Midbrain (tissue), 1 donor: ENCODE results near the gene ZFAND2B.
A peak's percentile ranks its signal among the peaks of the same experiment; 100 is the strongest.

Experiments used
- DNase-seq: peaks from one replicate; lab custom pipeline; 2025; lab: John Stamatoyannopoulos, UW

ZFAND2B gene, protein sequence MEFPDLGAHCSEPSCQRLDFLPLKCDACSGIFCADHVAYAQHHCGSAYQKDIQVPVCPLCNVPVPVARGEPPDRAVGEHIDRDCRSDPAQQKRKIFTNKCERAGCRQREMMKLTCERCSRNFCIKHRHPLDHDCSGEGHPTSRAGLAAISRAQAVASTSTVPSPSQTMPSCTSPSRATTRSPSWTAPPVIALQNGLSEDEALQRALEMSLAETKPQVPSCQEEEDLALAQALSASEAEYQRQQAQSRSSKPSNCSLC

DNA sequence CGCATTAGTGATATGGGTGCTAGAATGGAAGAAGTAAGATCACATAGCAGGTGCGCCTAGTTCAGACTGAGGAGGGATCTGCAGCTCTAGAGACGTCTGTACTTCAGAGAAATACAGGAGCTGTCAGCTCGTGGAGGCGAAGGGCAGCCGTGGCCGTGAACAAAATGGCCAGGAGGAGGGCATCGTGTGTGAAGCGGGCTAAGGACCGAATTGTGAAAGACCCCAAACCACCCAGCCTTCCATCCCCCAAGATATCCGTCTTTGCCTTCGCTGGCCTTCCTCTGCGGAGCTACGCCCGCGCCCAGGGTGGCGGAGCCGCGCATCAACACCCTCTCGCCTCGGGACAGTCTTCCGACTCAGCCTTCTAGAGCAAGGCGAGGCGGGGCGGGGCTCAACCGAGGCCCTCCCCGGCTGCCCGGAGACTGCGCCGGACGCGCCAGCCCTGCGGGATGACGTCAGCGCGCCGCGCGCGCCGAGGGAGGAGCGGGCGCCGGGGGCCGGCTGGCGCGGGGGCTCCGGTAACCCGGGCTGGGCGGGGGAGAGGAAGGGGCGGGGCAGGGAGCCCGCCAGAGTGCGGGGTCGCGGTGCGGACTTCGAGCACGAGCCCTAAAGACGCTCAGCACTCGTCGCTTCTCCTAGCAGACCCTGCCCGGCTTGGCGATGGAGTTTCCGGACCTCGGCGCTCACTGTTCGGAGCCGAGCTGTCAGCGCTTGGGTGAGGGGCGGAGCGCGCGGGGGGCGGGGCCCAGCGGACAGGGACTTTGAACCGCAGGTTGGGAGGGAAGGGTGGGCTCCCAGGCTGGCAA is at the start of gene ZFAND2B:
ZFAND2B (plus strand) TSS at position 455 of the 806 bp plus-strand sequence; CDS start at position 661, 206 bp downstream.
- DNase-seq: peak; percentile 95

DNA sequence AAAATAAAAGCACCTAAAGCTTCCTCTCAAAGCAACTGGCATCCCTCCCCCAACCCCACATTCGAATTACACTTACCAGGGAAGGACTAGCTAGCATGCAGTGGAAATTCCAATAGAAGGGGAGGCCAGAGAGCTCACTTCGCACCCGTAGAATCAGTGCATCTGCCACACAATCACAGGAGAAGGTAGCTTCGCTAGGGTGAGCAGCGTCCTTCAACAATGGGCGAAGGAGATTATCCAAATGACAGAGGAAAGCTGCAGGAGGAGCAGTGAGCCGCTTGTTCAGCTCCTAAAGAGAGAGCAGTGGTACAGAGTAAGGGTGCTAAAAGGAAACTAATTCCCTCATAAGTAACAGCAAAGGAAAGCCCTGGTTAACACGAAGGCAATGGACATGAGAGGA is 49.2 kb upstream of the ZFAND2B start:
- DNase-seq: no peak

DNA sequence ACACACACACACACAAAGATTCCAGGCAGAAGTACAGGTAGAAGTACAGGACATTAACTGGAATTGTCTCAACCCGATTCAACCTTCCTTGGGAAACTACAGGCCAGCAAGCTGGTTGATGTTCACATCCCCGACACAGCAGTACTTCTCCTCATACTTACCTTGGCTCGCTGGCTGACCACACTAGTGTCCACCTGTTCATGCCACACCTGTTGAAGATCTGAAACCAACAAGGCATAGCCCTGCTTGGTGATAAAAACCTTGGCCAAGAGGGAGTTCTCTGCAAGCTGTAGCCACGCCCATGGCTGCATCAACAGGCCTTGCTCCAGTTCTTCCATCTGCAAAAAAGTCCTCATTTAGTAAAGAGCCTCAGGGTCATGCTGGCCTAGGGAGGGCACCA is 48.6 kb upstream of the ZFAND2B start:
- no peak for DNase-seq

DNA sequence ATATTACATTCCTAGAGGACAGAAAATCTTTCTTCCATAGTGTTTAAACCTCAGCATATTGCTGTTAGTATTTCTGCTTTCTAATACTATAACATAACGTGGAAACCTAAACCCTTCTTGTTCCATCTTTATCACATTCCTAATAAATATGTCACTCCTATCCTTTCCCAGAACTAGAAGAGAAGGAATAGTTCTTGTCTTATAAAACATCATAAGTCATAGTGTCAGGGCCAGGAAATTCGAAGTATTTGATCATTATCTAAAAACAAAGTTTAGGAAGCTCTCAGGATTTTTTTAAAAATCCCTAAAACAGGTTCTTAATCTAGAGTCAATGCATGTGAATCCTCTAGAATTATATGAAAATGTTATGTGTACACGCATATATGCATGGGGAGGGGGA is 48.0 kb upstream of the ZFAND2B start:
- no peak for DNase-seq

DNA sequence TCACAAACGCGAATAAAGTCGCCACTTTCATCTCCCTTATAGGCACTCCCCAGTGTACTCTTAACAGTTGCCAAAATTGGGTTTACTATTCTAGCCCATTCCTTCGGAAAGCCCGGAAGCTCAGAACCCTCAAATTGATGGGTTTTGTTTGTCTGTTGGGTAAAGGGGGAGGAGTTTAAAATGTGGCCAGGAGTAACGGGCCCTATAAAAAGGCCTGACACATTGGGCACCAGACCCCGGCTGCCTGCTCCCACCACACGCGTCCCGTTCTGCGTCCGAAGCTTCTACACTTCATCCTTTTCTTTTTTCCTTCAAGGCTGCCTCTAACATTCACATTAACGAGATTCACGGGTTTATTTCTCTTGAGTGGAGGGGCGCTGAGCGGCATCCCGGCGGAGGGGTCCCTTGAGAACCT is 46.8 kb upstream of the ZFAND2B start:
- no peak for DNase-seq

DNA sequence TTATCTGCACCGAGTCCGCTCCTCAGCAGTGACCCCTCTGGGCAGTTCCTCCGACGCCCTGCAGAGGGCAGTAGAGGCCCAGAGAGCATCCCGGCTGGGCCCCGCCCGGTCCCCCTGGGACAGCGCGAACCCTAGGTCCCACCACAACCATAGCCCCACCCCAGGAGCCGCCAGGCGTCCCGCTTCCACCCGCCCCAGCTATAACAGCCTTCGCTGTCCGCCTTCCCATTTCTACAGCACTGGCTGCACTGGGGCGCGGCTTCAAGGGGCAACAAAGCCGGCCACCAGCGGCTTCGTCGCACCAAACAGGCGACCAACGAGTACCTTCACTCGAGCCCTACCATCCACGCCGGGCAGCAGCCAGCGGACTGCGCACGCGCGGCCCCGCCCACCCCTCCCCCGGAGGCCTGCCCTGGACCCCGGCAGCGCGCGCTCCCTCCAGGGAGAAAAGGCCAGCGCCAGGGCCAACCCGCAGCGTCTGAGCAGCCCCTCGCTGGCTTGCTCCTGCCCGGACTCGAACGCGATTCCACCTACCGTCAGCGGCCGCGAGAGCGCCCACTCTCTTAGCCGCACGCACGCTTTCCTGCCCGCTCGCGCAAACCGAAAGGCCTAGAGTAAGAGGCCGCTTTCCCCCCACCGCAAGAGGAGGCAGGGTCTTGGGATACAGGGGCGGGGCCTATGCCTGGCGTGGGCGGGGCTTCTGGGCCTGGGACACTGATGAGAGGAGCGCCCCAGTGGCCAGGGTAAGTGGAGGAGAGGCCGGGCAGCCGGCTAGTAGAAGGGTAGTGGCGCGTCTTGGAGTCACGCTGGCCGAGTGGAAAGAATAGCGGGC is 46.2 kb upstream of the ZFAND2B start, which contains the start of gene NHEJ1:
NHEJ1 (minus strand) TSS at position 630 of the 832 bp plus-strand sequence. CDS start 2,453 bp downstream, outside the sequence.
- peak; percentile 92 for DNase-seq

DNA sequence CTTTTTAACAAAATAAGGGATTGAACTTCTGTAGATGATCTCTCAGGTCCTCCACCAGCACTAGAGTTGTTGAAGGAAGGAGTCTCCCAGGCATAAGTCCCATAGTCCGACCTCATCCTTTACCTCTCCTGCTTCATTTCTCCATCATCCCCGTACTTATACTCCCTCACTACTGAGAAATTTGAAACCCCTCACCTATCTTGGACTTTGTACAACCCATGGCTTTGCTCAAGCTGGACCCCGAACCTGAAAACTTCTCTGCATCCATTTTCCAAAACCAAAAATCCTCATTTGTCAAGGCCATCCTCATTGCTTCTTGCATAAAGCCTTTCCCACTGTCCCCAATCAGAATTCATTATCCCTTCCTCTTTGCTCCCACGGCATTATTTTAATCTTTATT is 45.5 kb upstream of the ZFAND2B start:
- DNase-seq: no peak

DNA sequence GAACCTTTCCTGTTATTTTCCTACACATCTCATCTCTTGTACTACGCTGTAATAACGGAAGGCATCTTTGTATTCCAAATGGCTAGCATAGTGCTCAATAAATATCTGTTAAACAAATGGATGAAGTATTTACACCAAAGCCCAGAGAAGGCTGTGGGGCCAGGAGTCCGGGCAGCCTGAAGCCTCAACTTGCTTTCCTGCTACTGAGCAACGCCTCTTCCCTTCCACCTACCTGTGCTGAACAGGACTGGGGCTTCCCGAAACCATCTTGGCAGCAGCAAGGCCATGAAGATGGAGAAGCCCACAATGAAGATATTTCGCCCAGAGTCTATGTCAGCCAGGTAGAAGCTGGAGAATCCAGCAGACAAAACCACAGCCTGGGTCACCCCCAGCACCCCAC is 43.4 kb upstream of the ZFAND2B start:
- DNase-seq: no peak

DNA sequence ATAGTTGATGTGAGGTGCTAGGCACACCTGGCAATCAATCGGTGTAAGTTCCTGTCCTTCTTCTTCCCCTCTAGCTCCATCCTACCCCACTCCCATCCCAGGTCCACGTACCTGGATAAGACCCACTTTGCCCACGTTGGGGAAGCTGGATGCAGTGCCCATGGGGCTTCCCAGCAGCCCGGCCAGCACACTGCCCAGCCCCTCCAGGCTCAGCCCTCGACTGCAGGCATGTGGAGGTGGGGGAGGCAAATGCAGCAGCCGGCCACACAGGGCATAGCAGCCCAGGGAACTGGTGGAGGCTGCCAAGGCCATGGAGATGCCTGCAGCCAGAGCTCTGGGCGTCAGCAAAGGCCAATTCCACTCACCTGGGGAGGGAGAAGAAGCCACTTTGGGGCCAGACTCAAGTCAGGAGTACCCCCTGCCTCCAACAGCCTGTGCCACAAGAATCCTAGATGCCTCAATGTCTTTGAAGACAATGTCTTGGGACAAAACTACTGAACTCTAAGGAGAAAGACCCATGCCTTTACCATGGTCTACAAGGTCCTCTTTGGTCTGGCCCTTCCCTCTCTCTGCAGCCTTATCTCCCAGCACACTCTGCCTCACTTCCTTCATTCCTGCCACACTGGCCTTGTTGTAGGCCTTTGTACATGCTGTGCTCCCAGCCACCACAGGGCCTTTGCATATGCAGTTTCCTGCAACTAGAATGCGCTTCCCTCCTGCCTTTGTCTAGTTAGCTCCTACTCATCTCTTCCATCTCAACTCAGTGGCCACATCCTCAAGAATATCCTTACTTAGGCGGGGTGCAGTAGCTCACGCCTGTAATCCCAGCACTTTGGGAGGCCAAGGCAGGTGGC is 41.3 kb upstream of the ZFAND2B start:
- no peak for DNase-seq

DNA sequence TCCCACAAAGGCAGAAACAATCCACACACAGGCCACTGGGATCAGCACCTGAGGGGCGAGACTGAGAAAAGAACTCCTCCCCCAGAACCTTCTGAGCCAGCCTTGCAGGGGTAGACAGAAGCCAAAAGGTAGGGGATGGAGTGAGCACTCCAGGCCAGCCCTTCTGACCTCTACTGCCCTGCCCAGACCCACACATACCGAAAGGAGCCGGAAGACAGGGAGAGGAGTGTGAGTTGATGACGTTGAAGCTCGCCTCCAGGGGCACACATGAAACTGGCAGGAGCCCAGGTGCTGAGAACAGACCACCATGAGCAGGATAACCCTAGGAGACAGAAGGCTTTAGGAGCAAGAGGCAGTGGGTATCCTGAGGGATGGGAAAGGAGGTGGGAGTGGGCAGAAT is 38.6 kb upstream of the ZFAND2B start:
- DNase-seq: no peak

DNA sequence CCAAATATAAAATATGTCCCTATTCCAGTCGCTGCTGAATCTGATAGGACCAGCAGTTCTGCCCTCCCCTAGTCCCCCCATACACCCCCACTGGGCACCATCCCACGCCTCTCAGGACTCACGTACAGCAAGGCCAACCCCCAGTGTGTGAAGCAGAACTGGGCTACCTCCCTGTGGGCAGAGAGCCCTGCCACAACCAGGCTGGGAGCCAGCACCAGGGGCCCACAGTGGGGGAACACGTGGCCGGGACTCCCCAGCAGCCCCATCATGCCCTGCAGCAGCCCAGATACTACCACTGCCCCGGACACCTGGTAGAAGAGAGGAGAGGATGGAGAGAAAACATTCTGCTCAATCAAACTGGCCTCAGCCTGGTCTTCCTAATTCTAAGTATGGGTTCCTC is 38.1 kb upstream of the ZFAND2B start:
- no peak for DNase-seq

DNA sequence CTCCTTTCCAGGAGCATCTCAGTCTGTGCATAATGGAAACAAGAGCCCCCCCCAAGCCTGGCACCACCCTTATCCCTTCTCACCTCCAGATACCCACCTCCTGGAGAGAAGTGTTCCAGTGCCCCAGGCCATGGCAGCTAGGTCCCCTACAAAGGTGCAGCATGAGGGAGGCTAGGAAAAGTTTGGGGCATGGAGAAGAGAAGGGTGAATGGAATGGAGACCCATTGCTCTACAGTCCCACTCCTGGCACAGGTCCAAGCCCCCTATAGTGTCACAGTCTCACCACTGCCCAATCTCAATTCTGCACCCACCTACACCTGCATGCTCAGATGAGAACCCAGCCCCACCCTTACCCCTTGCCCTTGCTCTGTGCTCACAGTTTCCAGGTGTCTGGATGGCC is 37.6 kb upstream of the ZFAND2B start:
- no peak for DNase-seq

DNA sequence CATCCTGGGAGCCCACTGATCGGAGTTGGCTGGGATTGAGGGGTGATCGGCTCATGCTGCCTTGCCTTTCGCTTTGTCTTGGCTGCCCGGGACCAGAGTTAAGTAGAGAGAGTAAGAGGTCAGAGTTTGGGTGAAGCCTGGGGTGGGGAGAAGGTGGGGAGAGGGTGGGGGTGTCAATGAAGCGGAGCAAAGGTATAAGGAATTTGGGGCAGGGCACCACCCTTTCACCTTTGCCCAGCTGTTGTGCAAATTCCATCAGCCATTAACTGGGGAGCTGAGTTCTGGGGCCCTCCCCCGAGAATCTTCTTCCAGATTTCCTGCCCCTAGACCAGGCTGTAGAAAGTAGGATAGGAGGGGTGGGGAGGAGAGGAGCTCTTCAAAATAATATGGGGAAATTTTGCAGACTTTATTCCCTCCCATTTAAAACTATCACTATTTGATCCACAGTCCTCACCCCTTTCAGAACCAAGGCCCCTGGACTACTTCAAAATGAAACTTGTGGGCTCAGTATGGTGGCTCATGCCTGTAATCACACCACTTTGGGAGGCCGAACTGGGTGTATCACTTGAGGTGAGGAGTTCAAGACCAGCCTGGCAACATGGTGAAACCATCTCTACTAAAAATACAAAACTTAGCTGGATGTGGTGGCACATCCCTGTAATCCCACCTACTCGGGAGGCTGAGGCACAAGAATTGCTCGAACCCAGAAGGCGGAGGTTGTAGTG is 36.5 kb upstream of the ZFAND2B start, which contains the start of gene SLC23A3:
SLC23A3 (minus strand) TSS at position 100 of the 725 bp plus-strand sequence; CDS start at position 55, 45 bp downstream.
- no peak for DNase-seq

DNA sequence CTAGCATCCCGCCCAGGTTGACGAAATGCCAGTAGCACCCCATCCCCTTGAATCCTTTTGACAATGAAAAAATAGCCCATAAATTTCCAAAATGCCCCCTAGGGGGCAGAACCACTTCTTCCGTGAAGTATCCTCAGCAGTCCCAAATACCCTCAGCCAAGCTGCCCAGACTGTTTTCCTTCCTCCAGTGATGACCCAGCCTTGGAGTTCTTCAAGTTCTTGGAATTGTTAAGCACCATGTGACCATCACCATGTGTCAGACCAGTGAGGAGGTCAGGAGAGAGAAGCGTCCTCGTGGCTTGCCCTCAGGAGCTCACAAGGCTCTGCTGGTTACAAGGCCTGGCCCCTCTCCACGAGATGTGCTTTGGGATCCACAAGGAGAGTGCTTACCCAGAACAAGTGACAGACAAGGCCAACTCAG is 35.3 kb upstream of the ZFAND2B start:
- peak; percentile 52 for DNase-seq

DNA sequence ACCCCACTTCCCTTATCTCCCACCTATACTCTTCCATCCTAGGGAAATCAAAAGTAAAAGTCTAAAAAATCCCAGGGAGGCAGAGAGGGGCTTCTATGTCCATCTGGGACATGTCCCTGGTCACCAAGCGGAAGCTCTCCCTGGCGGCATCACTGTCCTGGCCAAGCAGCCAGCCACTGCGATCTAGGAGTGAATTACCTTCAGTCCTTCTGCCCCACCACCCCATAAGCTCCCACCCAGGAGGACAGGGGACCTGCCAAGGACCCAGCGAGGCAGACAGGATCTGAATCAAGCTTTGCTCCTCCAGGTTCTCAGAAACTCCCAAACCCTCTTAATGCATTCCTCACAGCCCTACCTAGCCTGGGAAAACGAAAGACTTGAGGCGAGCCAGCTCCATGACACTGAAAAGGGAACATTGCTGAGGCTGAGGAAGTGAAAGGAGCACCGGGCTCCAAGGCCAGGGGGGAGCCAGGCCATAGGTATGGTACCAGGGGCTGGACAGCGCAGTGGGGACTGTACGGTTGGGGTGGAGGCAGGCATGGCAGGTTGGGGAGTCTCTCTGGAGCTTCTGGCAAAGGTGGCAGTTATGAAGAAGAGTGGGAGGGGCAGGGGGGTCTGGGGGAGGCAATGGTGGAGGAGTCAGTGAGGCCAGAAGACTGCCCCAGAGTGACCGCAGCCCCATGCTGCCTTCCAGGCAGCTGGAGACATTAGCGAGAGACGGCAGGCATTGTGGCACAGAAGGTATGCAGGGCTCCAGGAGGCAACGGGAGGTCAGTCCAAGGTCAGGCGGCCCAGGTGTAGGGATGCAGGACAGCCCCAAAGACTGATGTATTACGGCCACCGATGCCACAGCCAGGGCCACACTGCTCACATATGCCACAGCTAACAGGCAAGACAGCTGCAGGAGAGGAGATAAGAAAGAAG is 34.1 kb upstream of the ZFAND2B start:
- no peak for DNase-seq

DNA sequence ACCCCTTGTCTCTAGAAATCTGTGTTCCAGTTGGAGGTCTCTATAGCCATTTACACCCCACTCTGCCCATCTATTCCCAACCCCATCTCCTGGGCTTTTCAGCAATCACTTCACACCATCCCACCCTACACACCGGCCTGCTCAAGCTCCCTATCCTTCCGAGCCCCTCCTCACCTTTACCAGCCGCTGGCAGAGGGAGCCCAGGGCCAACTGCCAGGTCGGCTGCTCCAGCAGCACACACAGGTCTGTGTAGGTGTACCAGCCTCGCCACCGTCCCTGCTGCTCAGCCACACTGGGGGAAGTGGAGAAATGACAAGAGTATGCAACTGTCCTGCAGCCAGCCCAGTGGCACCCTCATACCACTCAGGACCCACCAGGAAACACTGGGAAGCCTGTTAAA is 33.4 kb upstream of the ZFAND2B start:
- DNase-seq: no peak

DNA sequence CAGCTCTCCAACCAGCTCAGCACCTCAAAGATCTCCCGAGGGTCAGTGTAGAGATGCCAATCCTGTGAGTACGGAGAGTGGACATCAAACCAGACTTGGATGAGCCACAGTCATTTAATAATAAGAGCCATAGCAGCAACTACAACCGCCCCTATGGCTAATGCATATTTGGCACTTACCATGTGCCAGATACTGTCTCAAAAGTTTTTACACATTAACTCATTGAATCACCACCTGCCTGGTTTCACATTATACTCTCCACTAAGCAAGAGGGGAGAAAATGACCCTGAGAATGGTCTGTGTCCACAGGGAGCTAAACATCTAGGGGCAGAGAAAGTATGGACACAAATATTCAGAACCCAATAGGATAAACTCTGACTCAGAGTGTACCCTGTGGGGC is 32.4 kb upstream of the ZFAND2B start:
- no peak for DNase-seq

DNA sequence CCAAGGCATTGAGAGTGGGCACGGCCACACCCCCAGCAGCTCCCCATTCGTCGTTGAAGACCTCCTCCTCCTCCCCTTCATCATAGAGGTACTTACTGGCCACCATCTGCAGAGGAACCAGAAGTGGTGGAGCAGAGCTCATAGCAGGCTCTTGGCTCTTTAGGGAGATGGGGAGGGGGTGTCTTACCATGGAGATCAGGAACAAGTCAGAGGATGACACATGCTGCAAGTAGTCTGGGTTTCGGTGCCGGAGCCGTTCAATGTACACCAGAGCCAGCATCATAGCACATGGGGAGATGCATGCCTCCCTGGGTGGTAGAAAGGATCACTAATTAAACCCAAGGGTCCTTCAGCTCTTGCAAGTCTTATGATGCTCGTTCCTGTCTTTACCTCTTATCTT is 31.8 kb upstream of the ZFAND2B start:
- no peak for DNase-seq

DNA sequence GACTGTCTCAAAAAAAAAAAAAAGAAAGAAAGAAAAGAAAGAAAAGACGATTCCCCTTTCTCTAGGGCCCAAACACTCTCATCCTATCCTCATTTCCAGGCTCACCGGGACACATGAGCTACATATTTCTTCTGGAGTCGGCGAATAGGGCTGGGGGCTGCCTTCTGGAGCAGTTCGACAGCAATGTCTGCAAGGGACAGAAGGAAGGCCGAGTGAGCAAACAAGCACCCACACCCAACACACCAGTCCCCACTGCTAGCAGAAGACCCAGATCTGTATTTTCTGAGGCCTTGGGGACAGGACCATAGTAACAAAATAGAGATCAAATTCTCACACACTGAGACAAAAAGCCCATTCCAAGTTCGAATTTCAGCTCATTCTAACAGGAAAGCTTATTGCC is 31.1 kb upstream of the ZFAND2B start:
- DNase-seq: no peak
